Fibroblast of the conjunctiva (primary cell): ENCODE measurements around the gene EFEMP2.

ENCODE experiments used
- DNase-seq: peaks from one replicate; pipeline ENCODE4 v3.0.0-alpha.2; 2010; ENCODE audit warnings: low read depth

EFEMP2 gene

GRCh38 chr11:65885231-65885630 lies 12.6 kb upstream of the EFEMP2 start:
- no peak for DNase-seq

GRCh38 chr11:65884716-65885092 lies 12.1 kb upstream of the EFEMP2 start:
- DNase-seq: peak; percentile 69

- no peak for DNase-seq
These were observed 11.5 kb upstream of the EFEMP2 start for GRCh38 chr11:65883786-65884715.

- no peak for DNase-seq
These were observed 10.6 kb upstream of the EFEMP2 start for GRCh38 chr11:65883058-65883761.

GRCh38 chr11:65882120-65883057 lies 9.8 kb upstream of the EFEMP2 start:
- DNase-seq: no peak

- no peak for DNase-seq
These were observed 8.3 kb upstream of the EFEMP2 start for GRCh38 chr11:65880844-65881421.

- DNase-seq: no peak
These were observed 7.4 kb upstream of the EFEMP2 start for GRCh38 chr11:65880027-65880426.

GRCh38 chr11:65879617-65880016 lies 7.0 kb upstream of the EFEMP2 start, which contains the start of gene CTSW:
CTSW (plus strand) TSS chr11:65879837; CDS start chr11:65879855, 18 bp downstream.
- no peak for DNase-seq

GRCh38 chr11:65873318-65874156 lies 937 bp upstream of the EFEMP2 start:
- peak; percentile 92 for DNase-seq

GRCh38 chr11:65871811-65872548 lies 620 bp downstream of the EFEMP2 start:
- no peak for DNase-seq

GRCh38 chr11:65870706-65871681 lies 1.6 kb downstream of the EFEMP2 start:
- DNase-seq: no peak

- no peak for DNase-seq
These were observed 2.3 kb downstream of the EFEMP2 start for GRCh38 chr11:65870307-65870658.

GRCh38 chr11:65869643-65870306 lies 2.8 kb downstream of the EFEMP2 start:
- DNase-seq: no peak

- no peak for DNase-seq
These were observed 3.7 kb downstream of the EFEMP2 start for GRCh38 chr11:65868907-65869306.

- no peak for DNase-seq
These were observed 4.4 kb downstream of the EFEMP2 start for GRCh38 chr11:65868076-65868667.

- DNase-seq: no peak
These were observed 5.1 kb downstream of the EFEMP2 start for GRCh38 chr11:65867284-65868071.
